ENCODE results near the gene MYT1.
"Not testable (repeated sequence)": the region's sequence is repeated elsewhere in the genome, so short reads cannot be mapped to it uniquely, and the experiment has no call there.

DNA sequence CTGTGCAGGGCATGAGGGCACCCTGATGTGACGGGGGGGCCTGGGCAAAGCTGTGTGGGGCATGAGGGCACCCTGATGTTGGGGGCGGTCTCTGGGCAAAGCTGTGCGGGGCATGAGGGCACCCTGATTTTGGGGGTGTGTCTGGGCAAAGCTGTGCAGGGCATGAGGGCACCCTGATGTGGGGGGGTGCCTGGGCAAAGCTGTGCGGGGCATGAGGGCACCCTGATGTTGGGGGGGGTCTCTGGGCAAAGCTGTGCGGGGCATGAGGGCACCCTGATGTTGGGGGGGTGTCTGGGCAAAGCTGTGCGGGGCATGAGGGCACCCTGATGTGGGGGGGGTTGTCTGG lies 46.8 kb upstream of the MYT1 start:
- TF ChIP-seq POLR2AphosphoS5, POLR2A (IDR thresholded peaks at IDR 0.05; ENCODE audit: low read depth, low read length): not testable (repeated sequence)
